Stimulated activated naive B cell treated with anti-CD40 and anti-IgM and Interleukin-4, amounts not matched to agents 10 μg/mL and 1 μg/mL and 100 μg/mL, for 72 hours (primary cell): ENCODE measurements around the gene PACSIN3.
A peak's percentile ranks its signal among the peaks of the same experiment; 100 is the strongest.

Source experiments
- ATAC-seq, 2 donors: fragments of 150-1000 bp; cut with Tn5 transposase; replicated peaks; 2 replicates each; pipeline ENCODE4 v1.10.0; 2021; ENCODE audit warnings: moderate library complexity in 1 of 2
- DNase-seq: peaks from one replicate; pipeline ENCODE4 v3.0.0; 2021
- H3K27ac Mint-ChIP-seq: one replicate; pipeline ENCODE4 v1.8.0; 2022; ENCODE audit warnings: mild to moderate bottlenecking, mixed read lengths
- H3K27me3 Mint-ChIP-seq, 2 donors: one replicate each; pipeline ENCODE4 v1.8.0; 2022; ENCODE audit warnings: mixed read lengths in 2 of 2
- H3K36me3 Mint-ChIP-seq, 2 donors: one replicate each; pipeline ENCODE4 v1.8.0; 2022; ENCODE audit warnings: mixed read lengths in 2 of 2, mild to moderate bottlenecking in 1 of 2
- H3K4me1 Mint-ChIP-seq, 2 donors: one replicate each; pipeline ENCODE4 v1.8.0; 2022; ENCODE audit warnings: mixed read lengths in 2 of 2, mild to moderate bottlenecking in 1 of 2
- H3K4me3 Mint-ChIP-seq, 2 donors: one replicate each; pipeline ENCODE4 v1.8.0; 2022; ENCODE audit warnings: mild to moderate bottlenecking in 2 of 2, mixed read lengths in 2 of 2, moderate library complexity in 1 of 2
- H3K9me3 Mint-ChIP-seq, 2 donors: one replicate each; pipeline ENCODE4 v1.8.0; 2022; ENCODE audit warnings: mixed read lengths in 2 of 2, mild to moderate bottlenecking in 1 of 2

Gene PACSIN3

DNA sequence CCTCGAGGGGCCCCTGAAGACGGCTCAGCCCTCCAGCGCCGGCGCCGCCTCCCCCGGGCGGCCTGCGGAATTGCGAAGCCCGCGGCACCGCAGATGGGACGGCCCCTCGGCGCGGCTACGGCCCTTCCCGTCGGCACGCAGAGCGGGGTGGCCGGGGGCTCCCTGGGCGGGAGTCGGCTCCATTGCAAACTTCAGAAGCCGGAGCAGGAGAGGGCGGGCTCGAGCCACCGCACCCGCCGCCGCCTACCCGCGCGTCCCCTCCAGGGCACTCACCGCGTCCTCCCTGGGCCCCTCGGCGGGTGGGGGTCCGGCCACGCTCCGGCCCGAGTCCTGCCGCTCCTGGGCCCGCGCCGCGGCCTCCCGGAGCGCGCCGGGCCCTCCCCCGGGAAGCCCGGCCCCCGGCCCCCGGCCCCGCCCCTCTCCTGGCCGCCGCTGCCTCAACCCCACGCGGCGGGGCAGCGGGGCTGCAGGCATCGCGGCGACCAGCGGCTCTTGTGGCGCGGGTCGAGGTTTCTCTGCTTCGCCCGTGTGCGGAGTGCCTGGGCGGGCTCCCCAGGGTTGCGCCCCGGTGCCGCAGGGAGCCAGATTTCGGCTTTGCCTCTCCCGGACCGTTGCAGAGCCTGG lies at the start of gene PACSIN3:
Gene PACSIN3, minus strand, starts transcription at position 359 of the 624 bp plus-strand sequence. CDS start 3,707 bp downstream, outside the sequence.
- peak; percentile 68 to 74 for ATAC-seq
- Mint-ChIP-seq H3K27ac (peak within 1 kb of the TSS; percentile 83), H3K27me3 (peaks cover 11 to 29% of the 10 kb centered on the region in 2 donors), H3K4me3 (peak within 1 kb of the TSS; percentile 75 to 89), H3K36me3 (peaks cover 4% of the 10 kb centered on the region in 2 donors), H3K4me1 (peaks cover 9 to 30% of the 10 kb centered on the region in 2 donors), H3K9me3 (no peaks in the 10 kb centered on the region)
- no peak for DNase-seq

DNA sequence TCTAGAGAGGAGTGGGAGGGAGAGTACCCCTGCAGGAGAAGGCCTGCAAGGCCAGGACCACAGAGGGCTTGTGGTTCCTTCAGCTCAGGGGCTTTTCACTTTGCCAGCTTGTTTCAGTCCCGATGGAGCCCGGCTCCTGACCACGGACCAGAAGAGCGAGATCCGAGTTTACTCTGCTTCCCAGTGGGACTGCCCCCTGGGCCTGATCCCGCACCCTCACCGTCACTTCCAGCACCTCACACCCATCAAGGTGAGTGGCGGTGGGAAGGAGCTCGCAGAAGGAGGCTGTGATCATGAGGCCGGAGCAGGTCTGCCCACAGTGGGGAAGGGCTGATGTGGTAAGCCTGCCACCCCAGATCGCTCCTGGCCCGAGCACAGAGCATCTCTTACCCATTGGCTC lies 48.9 kb upstream of the PACSIN3 start:
- no peak for DNase-seq
- peak overlapping the region in 1 of 2 donors; percentile 4 for H3K4me3 Mint-ChIP-seq
- peaks cover 23% of the 10 kb centered on the region in 2 donors for H3K4me1 Mint-ChIP-seq
- no peak overlapping the region for H3K27ac Mint-ChIP-seq
- no peaks in the 10 kb centered on the region for H3K27me3 Mint-ChIP-seq
- H3K9me3 Mint-ChIP-seq: no peaks in the 10 kb centered on the region
- ATAC-seq: no peak
- peaks cover 60 to 74% of the 10 kb centered on the region in 2 donors for H3K36me3 Mint-ChIP-seq

DNA sequence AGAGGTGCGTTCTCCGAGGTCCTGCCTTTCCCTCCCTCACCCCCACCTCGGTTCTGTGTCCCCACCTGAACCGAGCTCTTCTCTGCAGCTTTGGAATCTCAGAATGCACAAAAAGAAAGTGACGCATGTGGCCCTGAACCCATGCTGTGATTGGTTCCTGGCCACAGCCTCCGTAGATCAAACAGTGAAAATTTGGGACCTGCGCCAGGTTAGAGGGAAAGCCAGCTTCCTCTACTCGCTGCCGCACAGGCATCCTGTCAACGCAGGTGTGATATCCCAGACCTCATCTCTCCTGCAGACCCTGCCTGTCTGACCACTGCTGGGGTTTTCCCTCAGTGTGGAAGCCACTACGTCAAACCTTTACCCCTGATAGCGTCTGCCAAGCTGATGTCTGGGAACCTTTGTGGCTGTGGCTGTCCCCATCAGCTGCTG lies 48.5 kb upstream of the PACSIN3 start:
- no peaks in the 10 kb centered on the region for H3K9me3 Mint-ChIP-seq
- H3K36me3 Mint-ChIP-seq: peaks cover 58 to 70% of the 10 kb centered on the region in 2 donors
- no peaks in the 10 kb centered on the region for H3K27me3 Mint-ChIP-seq
- DNase-seq: no peak
- peak overlapping the region; percentile 68 for H3K27ac Mint-ChIP-seq
- H3K4me3 Mint-ChIP-seq: peak overlapping the region in 1 of 2 donors; percentile 4
- H3K4me1 Mint-ChIP-seq: peaks cover 19 to 23% of the 10 kb centered on the region in 2 donors
- peak; percentile 39 to 40 for ATAC-seq

DNA sequence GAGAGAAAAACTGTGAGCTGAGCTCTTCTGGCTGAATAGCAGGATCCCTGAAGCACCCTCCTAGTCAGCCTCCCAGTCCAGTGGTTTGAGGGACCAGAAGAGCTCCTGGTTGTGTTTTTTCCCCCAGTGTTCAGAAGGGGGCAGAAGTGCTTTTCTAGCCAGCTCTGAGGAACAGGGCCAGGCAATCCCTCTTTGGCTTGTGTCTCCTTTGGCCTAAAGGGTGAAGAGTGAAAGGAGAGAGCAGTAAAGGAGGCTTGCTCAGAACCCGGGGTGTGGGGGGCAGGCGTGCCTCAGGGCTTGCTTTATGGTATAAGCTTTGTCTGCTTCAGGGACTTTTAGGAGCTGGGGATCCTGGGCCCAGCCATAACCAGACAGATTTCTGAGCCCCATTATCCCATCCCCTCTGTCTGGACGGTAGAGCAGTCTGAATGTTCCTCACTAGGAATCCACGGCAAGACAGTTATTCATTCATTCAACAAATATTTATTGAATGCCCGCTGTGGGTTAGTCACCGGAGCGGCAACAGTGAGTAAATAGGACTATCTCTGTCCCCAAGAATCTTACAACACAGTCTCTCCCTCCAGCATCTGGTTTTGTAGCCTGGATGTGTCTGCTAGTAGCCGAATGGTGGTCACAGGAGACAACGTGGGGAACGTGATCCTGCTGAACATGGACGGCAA lies 47.9 kb upstream of the PACSIN3 start:
- ATAC-seq (peak in 1 of 2 donors; percentile 39), DNase-seq (no peak)
- H3K4me3 Mint-ChIP-seq: no peak overlapping the region
- peak overlapping the region; percentile 68 for H3K27ac Mint-ChIP-seq
- no peaks in the 10 kb centered on the region for H3K9me3 Mint-ChIP-seq
- peaks cover 18 to 26% of the 10 kb centered on the region in 2 donors for H3K4me1 Mint-ChIP-seq
- H3K36me3 Mint-ChIP-seq: peaks cover 58 to 69% of the 10 kb centered on the region in 2 donors
- no peaks in the 10 kb centered on the region for H3K27me3 Mint-ChIP-seq

DNA sequence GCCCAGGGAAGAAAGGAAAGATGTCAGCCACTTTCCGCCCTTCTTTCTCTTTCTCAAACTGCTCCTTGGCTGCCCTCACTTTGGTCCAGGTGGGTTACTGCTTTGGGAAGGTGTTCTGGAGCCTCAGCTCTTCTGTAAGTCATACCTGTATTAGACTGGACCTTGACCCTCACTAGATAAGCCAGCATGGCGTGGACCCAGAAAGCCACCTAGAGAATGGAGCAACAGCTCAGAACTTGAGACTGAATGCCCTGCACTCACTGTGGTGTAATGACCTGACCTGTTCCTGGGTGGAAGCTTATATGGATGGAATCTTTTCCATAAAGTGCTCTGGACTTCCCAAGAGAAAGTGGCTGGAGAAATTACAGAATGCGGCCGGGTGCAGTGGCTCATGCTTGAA lies 46.8 kb upstream of the PACSIN3 start:
- H3K4me1 Mint-ChIP-seq: peaks cover 20 to 30% of the 10 kb centered on the region in 2 donors
- peaks cover 58 to 69% of the 10 kb centered on the region in 2 donors for H3K36me3 Mint-ChIP-seq
- no peaks in the 10 kb centered on the region for H3K27me3 Mint-ChIP-seq
- no peak overlapping the region for H3K27ac Mint-ChIP-seq
- no peaks in the 10 kb centered on the region for H3K9me3 Mint-ChIP-seq
- DNase-seq: no peak
- no peak overlapping the region for H3K4me3 Mint-ChIP-seq
- no peak for ATAC-seq

DNA sequence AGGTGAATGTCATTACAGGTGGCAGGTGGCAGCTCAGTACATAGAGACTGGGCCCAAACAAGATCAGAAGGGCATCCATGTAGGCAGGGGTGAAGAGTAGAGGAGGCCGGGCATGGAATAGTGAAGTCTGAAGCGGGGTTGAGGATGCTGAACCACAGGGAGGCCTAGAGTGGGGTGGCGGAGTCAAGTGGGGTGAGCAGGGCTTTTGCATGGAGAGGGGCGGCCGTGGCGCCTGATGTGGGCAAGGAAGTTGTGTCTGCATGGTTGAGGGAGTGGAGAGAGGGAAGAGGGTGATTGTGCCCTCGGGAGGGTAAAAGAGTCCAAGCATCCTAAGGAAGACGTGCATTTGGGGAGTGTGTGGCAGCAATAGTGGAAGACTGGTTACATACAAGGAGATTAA lies 42.9 kb upstream of the PACSIN3 start:
- Mint-ChIP-seq H3K4me1 (peaks cover 19 to 33% of the 10 kb centered on the region in 2 donors), H3K27ac (no peak overlapping the region), H3K4me3 (no peak overlapping the region), H3K36me3 (peaks cover 52 to 65% of the 10 kb centered on the region in 2 donors), H3K9me3 (no peaks in the 10 kb centered on the region), H3K27me3 (no peaks in the 10 kb centered on the region)
- no peak for DNase-seq
- ATAC-seq: no peak

DNA sequence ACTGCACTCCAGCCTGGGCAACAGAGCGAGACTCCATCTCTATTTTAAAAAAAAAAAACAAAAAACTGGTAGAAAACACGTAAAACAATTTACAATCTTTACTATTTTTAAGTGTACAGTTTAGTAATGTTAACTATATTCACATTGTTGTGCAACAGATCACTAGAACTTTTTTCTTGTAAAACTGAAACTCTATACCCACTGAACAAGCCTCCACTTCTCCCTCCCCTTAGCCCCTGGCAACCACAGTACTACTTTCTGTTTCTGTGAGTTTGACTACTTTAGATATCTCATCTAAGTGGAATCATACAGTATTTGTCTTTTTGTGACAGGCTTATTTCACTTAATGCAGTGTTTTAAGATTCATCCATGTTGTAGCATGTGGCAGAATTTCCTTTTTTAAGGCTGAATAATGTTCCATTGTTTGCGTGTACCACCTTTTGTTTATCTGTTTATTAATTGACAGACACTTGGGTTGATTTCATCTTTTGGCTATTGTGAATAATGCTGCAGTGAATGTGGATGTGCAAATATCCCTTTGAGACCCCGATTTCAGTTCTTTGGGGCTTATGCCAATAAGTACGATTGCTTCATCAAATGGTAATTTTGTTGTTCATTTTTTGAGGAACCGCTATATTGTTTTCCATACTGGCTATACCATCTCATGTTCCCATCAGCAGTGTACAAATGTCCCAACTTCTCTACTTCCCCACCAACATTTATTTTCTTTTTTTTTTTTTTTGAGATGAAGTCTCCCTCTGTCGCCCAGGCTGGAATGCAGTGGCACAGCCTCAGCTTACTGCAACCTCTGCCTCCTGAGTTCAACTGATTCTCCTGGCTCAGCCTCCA lies 39.5 kb upstream of the PACSIN3 start:
- Mint-ChIP-seq H3K27me3 (no peaks in the 10 kb centered on the region), H3K4me3 (peak overlapping the region; percentile 14 to 33)
- DNase-seq: no peak

DNA sequence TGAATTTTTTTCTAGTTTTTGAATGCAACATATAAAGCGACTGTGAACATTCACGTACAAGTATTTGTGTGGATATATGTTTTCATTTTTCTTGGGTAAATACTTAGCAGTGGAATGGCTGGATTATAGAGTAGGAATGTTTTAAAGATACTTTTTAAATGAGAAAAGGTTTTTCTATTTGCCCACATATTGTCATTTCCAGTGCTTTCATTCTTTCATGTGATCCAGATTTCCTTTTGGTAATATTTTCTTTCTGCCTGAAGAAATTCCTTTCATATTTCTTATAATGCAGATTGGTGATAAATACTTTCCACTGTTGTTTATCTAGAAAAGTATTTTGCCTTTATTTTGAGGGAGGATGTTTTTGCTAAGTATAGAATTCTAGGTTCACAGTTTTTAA lies 36.5 kb upstream of the PACSIN3 start:
- no peak overlapping the region for H3K4me3 Mint-ChIP-seq
- no peaks in the 10 kb centered on the region for H3K27me3 Mint-ChIP-seq
- H3K4me1 Mint-ChIP-seq: peaks cover 30 to 57% of the 10 kb centered on the region in 2 donors
- peaks cover 2 to 8% of the 10 kb centered on the region in 2 donors for H3K9me3 Mint-ChIP-seq
- H3K36me3 Mint-ChIP-seq: peaks cover 52 to 65% of the 10 kb centered on the region in 2 donors
- H3K27ac Mint-ChIP-seq: peak overlapping the region; percentile 31
- DNase-seq (no peak), ATAC-seq (no peak)

More for the DNA sequence above, 39.5 kb upstream of the PACSIN3 start:
- H3K4me1 Mint-ChIP-seq: peaks cover 16 to 42% of the 10 kb centered on the region in 2 donors
- peak; percentile 98 to 99 for ATAC-seq
- H3K9me3 Mint-ChIP-seq: no peaks in the 10 kb centered on the region
- H3K27ac Mint-ChIP-seq: no peak overlapping the region
- H3K36me3 Mint-ChIP-seq: peaks cover 49 to 61% of the 10 kb centered on the region in 2 donors

DNA sequence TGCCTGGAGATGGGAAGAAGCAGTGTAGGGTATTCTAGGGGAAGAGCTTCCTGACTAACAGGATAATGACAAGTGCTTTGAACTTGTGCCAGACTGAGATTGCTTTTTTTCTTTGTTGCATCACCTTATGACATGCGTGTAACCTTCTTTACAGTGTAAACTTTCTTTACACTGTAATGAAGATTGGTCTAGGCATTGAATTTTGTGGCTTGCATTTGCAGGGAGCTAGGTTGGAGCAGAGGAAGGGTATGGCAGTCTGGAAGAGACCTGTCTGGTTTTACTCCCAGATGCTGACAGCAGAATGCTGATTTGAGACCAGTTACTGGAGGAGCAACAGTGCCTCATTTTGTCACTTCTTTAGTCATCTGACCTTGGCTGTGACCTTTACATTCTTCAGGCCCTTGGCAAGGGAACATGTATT lies 34.2 kb upstream of the PACSIN3 start:
- Mint-ChIP-seq H3K4me3 (peak overlapping the region; percentile 41 to 64), H3K4me1 (peaks cover 34 to 67% of the 10 kb centered on the region in 2 donors), H3K27ac (peak overlapping the region; percentile 43), H3K27me3 (no peaks in the 10 kb centered on the region), H3K36me3 (peaks cover 60 to 69% of the 10 kb centered on the region in 2 donors), H3K9me3 (peaks cover 2 to 8% of the 10 kb centered on the region in 2 donors)
- ATAC-seq (no peak), DNase-seq (no peak)

DNA sequence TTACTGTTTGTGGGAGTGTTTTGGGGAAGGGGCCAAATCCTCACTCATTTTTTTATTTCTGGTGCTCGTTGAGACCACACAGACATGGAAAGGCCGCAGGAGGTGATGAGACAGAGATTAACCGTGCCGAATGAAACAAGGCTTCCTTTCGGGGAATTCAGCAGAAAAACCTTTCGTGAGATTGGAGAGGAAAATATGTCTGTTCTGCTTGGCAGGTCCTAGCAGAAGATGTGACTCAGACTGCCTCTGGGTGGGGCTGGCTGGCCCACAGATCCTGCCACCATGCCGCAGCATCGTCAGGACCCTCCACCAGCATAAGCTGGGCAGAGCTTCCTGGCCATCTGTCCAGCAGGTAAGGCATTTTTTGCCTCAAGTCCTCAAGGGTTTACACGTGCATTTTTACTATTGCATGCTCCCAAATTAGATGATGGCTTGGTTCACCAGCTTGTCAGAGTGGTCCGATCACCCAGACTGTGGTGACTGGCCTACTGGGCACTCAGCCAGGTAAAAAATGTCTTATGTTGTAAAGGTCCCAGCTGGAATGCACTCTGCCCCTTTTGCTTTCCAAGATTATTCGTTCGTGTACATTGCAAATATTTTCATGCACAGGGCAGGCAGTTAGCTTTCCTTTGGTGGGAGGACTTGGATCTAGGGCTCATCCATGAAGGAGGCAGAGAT lies 30.0 kb upstream of the PACSIN3 start:
- Mint-ChIP-seq H3K27ac (peak overlapping the region; percentile 100), H3K36me3 (peaks cover 53 to 56% of the 10 kb centered on the region in 2 donors), H3K4me1 (peaks cover 31 to 60% of the 10 kb centered on the region in 2 donors), H3K27me3 (no peaks in the 10 kb centered on the region), H3K4me3 (peak overlapping the region; percentile 94 to 99), H3K9me3 (peaks cover 2 to 8% of the 10 kb centered on the region in 2 donors)
- DNase-seq (peak; percentile 82), ATAC-seq (peak; percentile 62 to 63)

DNA sequence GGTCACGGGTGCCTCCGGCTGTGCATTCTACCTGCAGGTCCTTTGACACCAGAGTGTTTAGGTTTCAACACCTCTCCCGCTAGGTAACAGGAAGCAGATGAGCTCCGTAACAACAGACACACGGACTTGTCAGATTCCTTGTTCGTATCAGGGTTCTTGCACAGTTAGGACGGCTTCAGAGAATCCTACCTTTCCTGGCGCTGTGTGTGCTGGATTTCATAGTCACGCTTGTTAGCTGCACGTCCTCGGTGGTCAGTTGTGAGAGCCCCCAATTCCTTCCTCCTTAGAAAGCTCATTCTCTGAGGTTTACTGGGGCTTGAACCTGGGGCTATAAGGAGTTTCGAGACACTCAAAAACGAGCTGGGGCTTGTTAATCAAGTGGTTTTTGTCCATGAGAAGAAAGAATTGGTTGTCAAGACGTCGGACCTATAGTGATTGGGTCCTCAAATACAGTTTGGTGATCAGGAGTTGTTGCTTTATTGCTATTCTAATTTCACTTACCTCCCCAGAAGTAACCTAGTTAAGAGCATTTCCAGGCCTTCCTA lies 29.2 kb upstream of the PACSIN3 start:
- Mint-ChIP-seq H3K9me3 (peaks cover 2 to 8% of the 10 kb centered on the region in 2 donors), H3K36me3 (peaks cover 49 to 52% of the 10 kb centered on the region in 2 donors), H3K27ac (peak overlapping the region; percentile 100), H3K27me3 (no peaks in the 10 kb centered on the region), H3K4me1 (peaks cover 30 to 57% of the 10 kb centered on the region in 2 donors), H3K4me3 (peak overlapping the region; percentile 94 to 99)
- DNase-seq: no peak
- no peak for ATAC-seq

DNA sequence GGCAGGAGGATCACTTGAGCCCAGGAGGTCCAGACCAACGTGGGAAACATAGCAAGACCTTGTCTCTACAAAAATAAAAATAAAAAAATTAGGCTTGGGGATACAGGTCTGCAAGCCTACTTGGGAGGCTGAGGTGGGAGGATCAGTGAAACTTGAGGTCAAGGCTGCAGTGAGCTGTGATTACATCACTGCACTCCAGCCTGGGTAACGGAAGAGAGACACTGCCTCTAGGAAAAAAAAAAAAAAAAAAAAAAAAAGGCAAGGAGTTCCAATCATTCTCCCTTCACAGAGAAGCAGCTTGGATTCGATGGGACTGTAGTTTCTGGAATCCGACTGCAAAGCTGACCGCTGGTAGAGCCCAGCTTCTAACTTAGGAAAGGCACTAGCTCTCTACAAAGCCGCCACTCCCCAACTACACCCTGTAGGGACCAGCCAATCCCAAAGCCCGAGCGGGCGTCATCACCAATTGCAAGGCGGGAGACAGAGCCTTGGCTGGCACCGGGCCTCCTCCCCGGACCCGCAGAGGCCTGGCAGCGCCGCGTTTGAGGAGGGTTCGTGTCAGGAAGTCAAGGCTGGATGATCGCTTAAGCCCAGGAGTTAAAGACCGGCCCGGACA lies 27.8 kb upstream of the PACSIN3 start:
- Mint-ChIP-seq H3K4me3 (peak overlapping the region; percentile 94 to 99), H3K36me3 (peaks cover 37 to 40% of the 10 kb centered on the region in 2 donors), H3K27ac (peak overlapping the region; percentile 100), H3K9me3 (peaks cover 2 to 8% of the 10 kb centered on the region in 2 donors), H3K4me1 (peaks cover 23 to 44% of the 10 kb centered on the region in 2 donors), H3K27me3 (no peaks in the 10 kb centered on the region)
- peak; percentile 75 to 79 for ATAC-seq
- peak; percentile 85 for DNase-seq

DNA sequence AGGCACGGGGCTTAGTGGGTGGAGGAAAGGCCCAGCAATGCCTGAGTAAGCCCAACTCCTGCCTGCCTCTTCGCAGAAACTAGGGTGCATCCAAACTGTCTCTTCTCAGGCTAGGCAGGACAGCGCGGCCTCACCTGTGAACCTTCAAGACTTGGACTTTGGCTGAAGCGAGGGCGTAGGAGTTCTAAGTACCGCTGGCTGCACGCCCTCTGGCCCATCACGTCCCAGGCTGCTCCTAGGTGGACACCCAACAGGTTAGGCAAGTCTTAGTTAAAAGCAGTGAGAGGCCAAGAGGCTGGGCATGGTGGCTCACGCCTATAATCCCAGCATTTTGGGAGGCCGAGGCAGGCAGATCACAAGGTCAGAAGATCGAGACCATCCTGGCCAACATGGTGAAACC lies 26.7 kb upstream of the PACSIN3 start:
- Mint-ChIP-seq H3K9me3 (peaks cover 0 to 2% of the 10 kb centered on the region in 2 donors), H3K27me3 (no peaks in the 10 kb centered on the region), H3K27ac (no peak overlapping the region), H3K36me3 (peaks cover 29 to 31% of the 10 kb centered on the region in 2 donors), H3K4me3 (peak overlapping the region in 1 of 2 donors; percentile 16), H3K4me1 (peaks cover 16 to 35% of the 10 kb centered on the region in 2 donors)
- DNase-seq (no peak), ATAC-seq (no peak)
